ENCODE data around the gene TOX2.
A peak's percentile ranks its signal among the peaks of the same experiment; 100 is the strongest.

Gene TOX2

DNA sequence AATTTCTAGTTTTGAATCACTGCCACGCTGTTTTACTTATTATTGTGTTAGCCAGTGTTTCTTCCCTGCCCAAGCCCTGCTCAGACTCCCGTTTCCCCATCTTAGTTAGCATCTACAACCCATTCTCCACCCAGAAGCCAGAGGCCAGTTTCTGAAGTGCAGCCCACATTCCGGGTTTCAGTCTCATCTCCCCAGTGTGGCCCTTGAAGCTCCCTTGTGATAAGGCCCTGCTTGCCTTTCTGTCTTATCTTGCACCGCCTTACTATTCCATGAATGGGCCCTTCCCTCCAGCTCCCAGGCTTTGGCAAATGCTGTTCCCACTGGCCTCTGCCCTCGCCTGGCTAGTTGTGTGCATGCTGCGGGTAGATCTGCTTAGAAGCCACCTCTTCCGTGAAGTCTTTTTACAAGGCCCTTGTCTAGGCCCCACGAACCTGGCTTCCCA lies 41.1 kb downstream of the TOX2 start:
- DNase-seq (ENCODE audit: low read depth in 1 of 2, low spot score in 1 of 2), result no peak

DNA sequence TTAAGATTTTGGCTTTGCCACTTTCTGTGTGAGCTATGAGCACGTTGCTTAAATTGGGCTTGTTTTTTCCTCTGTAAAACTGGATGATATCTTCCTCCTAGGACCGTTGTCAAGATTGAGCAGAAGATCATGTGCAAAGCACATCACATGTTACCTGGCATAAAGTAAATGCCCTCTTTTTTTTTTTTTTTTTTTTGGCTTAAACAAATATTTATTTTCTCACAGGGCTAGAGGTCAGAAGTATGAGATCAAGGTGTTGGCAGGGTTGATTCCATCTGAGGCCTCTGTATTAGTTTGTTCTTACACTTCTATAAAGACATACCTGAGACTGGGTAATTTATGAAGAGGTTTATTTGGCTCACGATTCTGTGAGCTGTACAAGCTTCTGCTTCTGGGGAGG lies 42.7 kb downstream of the TOX2 start:
- DNase-seq (ENCODE audit: low read depth in 1 of 2, low spot score in 1 of 2), result no peak

DNA sequence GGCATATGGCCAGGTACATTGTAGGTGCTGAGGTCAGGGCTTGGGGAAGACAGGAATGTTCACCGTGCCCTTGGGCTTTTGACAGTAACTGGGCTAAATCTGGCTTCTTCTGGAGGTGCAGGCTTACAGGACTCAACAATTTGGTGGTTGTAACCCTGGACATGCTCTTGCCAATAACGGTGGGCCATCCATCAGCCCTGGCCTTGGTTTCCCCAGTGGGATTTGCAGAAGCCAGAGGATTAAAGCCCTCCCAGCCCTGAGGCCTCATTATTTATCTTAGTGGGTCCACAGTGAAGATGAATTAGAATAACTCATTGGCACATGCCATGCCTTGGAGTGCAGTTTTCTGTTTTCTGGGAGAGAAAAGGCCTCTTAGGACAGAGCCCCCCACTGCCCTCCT lies 44.0 kb downstream of the TOX2 start:
- no peak for DNase-seq (ENCODE audit: low read depth in 1 of 2, low spot score in 1 of 2)

DNA sequence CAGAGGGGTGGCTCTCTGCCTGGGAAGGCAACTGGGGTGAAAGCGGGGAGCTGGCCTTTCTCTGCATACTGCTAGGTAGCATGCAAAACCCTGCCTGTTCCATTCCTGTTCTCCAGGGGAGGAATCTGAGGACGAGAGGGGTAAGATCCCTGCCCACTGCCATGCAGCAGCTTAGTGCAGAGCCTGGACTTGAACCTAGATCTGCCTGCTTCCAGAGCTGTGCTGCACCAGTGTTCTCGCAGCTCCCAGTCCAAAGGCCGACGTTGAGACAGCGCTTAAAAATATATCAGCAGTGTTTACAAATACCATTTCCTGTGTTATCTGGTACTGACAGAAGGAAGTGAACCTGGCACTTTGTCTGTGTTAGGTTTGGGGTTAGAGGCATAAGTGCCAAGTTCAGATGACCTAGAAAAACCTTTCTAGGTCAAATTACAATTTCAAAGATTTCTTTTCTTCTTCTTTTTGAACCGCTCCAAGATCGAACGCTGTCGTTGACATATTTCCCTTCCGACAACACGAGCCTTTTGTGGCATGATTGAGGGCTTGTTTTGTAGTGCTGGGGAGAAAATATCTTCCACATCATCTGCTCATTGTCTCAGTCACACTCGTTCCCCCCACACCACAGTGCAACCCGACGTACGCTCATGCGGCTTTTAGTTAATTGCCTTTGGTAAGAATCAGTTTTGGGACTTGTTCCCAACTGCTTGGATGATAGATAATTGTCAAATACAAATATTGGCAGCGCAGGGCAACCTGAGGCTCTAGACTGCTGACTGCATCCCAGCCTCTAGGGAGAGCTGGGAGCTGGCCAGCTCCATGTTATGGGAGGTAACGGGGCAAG lies 44.6 kb downstream of the TOX2 start:
- DNase-seq (ENCODE audit: low read depth in 1 of 2, low spot score in 1 of 2), result no peak

DNA sequence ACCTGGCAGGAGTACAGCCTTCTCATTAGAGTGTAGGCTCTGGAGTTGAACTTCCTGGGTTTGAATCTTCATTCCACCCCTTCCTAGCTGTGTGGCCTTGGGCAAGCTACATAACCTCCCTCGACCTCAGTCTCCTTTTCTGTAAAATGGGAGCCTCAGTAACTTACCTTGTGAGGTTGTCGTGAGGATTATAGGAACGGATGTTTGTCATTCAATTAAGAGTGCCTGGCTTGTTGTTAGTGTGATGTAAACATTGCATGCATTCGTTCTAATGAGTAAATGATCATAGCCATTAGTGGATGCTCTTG lies 45.2 kb downstream of the TOX2 start:
- no peak for DNase-seq (ENCODE audit: low read depth in 1 of 2, low spot score in 1 of 2)

DNA sequence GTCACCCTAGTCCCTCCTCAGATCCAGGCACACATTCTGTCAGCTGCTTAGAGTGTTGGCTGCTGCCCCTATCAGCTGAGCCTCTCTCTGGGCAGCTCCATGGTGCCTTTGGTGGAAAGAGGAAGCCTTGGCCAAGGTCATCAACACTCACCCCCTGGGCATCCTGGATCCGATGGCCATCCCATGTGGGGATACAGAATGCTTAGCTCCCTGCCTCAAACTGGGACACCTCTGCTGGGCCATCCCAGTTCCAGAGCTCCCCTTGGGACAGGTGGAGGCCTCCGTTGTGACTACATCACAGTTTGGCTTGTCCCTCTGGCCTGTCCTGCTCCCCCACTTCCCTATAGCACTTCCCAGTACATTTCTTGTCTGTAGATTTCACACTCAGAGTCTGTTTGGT lies 45.6 kb downstream of the TOX2 start:
- no peak for DNase-seq (ENCODE audit: low read depth in 1 of 2, low spot score in 1 of 2)

DNA sequence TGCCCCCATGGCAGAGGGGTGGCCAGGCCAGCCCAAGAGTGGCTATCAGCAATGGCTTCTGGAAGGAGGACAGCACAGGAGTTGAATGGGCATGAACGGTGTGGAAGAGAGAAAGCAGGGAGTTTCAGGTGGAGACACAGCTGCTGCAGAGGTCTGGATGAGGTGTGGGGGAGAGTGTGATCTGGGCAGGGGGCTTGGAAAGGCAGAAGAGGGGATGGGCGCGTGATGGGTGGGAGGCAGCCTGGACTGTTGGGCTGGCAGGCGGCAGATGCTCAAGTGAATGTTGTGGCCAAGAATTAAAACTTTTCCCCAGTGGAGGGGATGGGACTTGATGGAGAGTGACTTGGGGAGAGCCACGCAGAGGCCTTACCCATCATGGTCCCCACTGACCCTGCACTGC lies 46.5 kb downstream of the TOX2 start:
- no peak for DNase-seq (ENCODE audit: low read depth in 1 of 2, low spot score in 1 of 2)

DNA sequence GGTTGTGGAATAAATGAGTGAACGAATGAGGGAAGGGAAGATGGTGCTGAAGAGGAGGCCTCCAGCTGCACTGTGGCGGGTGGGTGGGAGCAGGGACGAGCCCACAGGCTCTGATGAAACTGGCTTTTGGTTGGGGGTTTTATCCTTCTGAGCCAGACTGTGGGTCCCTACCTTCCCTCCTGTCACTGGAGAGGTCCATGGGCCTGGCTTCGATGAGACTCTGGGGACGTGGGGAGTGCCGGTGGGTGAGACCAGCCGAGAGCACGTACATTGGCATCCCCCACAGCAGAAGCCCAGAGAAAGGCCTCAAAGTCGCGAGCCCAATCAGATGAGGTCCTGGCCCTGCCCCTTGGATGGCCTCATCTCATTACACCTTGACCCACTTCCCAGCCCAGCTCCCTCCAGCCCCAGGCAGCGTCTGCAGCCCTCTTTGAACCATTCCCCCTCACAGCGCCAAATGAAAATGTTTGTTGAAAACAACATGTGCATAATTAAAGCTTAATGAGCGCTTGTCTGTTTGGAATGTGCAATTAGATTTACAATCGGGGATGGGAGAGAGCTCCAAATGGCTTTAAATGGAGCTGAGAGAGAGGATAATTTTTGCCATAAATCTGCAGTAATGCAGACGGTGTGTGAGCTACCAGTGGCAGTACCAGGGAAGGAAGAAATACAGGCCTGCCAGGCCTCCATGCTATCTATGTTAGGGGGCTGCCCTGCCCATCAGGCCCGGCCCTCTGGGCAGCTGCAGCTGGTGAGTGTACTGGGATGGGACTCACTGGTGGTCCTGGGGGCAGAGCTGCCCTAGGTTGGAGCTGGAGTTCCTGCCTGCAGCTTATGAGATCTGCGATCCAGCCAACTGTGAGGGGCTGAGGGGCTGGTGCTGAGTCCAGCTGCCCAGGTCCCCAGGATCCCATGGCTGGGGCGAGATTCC lies 47.2 kb downstream of the TOX2 start:
- DNase-seq (ENCODE audit: low read depth in 1 of 2, low spot score in 1 of 2), result no peak

DNA sequence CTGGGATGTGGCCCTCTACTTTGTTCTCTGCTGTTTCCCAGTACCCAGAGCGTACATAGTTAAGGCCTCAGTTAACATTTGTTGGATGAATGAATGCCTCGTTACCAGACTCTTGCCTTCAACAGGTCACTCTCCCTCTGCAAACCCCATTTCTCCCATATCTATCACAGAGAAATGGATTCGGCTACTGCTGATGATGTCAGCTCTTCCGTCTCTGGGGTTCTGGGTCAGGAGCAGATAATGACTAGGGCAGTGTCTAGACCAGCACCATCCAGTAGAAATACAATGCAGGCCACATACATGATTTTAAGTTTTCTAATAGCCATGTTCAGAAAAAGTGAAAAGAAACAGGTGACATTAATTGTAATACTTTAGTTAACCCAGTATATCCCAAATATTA lies 47.9 kb downstream of the TOX2 start:
- DNase-seq (ENCODE audit: low read depth in 1 of 2, low spot score in 1 of 2), result no peak

DNA sequence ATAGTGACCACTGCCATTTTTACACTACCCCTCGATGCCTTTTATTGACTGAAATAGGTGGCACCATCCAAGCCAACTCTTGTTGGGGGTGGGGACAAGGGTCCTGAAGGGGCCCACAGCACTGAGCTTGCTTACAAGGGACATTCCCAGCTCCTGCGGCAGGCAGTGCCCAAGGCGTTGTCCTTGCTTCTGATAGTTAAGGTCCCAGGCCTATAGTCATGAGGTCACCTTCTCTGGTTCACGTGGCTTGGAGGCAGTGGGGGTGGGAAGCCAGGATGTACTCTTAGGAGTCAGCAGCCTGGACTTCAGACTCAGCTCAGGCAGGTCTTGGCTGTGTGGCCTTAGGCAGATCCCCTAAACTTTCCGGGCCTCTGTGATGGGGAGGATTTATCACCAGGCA lies 48.6 kb downstream of the TOX2 start:
- no peak for DNase-seq (ENCODE audit: low read depth in 1 of 2, low spot score in 1 of 2)

DNA sequence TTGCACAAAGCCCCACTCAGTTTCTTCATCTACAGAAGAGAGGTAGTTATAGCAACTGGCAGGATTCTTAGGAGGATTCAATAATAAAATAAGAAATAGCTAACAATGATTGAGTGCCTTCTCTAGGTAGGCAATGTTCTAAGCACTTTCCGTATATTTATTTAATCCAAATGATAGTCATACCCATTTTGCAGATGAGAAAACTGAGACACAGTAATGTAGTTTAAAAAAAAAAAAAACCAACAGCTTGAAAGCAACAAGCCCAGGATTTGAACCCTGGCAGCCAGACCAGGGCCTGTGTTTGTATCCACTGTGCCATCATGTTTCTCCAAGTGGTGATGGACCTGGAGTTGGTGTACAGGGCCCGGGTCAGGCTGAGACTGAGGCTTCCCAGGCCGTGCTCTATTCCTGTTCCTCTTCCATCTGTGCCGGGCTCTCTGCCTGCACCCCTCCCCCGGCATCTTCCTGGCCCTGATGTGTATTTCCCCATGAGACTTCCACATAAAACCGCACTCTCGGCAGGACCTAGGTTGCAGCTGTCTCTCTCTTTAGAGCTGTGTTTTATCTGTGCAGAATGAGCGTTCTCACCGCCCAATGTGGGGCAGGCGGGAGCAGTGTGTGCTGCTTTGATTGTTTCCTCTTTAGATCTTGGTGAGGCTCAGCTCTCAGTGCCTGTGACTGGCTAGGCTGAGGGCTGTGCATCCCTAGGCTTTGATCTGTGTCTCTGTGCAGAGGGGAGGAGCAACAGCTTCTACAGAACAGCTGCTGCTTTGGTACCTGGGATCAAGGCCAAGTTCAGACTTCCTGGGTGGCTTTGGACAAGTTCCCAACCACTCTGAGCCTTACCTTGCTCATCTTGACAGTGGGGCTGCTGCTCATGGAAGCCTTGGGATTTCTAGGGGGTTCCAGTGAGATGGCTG lies 49.5 kb downstream of the TOX2 start:
- peak in 1 of 2 donors; percentile 20 for DNase-seq (ENCODE audit: low read depth in 1 of 2, low spot score in 1 of 2)

DNA sequence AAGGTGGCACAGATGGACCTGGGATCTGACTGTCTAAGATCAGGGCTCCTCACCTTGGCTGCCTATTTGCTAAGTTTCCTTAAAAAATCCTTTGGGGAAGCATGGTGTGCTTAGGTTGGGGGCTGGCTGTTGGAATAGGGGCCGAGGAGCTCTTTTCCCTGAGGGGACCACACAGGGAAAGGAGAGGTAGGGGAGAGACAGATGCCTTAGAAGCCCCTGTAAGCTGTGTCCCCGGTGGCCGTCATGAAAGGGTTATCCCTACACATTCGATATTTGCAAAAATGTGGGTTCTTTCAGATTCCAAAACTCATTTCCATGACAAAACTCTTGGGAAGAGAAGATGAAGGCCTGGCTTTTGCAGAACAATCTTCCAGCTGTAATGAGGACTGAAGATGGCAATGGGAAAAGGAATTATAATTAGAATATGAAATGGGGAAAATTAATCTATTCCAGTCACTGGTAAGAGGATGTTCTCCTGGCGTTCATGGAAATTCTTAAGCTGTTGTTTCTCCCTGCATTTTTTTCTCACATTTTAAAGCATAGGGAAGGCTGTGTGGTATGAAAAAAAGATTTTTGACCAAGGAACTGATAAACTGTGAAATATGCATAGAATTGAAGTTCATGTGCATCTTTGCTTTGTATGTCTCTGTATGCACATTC lies 53.8 kb downstream of the TOX2 start:
- no peak for DNase-seq (ENCODE audit: low read depth in 1 of 2, low spot score in 1 of 2)

DNA sequence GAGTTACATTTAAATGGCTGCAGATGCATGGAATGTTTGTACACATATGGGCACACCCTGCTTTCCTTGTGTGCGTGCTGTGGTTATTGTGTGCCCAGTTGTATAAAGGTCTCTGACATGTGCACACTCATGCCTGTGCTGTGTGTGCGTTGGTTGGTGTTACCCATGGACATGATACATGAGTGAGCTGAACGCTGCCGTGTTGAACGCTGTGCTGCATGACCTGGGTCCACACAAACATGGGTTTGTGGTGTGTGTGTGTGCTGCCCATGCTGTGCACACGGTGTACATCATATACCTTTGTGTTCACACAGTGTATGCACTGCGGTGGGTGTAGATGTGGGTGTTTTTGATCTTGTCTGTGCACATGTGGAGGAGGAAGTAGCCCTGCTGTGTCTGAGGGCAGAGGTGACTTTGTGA lies 54.4 kb downstream of the TOX2 start:
- DNase-seq (ENCODE audit: low read depth in 1 of 2, low spot score in 1 of 2), result no peak

DNA sequence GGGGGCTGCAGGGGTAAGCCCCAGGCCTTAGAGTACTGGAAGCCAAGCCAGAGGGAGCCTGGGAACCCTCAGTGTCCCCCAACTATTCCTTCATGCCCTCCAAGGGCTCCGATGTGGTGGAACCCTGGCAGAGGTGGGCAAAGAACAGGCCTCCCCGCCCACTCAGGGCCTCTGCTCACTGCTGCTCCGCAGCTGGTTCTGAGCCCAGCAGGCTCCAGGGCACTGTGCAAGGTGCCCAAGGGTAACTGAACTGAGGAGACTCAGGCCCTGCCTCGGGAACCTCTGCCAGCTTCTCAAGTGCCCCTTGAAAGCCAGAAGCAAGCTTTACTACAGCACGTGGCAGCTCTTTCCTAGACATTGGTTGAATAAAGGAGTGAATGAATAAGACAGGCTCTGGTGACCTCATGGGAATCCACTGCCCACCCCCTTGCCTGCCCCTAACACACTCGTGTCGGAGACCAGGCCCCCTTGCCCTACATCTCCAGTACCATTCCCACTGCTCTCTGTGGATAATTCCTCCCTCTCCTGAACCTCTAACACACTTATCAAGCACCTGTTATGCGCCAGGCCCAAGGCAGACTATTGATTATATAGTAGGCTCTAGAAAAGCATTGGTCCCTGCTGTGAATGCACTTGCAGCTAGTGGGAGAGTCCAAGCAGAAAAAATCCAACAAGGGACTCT lies 55.0 kb downstream of the TOX2 start:
- no peak for DNase-seq (ENCODE audit: low read depth in 1 of 2, low spot score in 1 of 2)

DNA sequence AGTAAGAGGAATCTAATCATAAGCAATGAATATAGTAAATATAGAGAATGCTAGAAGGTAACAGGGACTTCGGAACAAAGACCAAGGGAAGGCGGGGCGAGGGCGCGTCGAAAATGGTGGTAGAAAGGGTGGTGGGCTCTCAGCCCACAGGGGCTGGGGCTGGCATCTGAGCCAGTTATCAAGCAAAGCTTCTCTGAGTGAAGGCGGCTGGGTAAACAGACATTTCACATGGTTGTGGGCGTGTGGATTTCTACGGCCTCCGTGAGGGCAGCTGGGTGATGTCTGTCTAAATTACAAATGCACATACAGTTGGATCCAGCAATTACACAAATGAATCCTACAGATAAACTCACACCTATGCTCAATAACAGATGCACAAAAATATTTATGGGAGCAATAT lies 56.6 kb downstream of the TOX2 start:
- no peak for DNase-seq (ENCODE audit: low read depth in 1 of 2, low spot score in 1 of 2)

DNA sequence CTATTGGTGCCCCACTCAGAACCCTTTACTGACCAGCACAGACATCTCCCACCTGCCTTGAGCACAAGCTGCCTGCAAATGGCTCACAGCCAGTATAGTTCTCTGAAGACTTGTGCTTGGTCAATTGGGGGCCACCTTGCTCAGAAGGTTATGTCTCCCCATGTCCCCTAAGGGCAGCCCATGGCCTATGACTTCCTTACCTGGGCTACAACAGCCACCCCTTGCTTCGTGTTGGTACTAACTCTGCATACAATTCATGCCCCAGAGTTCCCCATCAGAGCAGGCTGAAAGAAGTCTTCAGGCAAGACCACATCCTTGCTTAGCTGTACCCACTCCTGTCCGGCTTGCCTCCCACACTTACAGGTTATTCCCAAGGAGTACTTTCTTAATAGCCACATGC lies 57.4 kb downstream of the TOX2 start:
- no peak for DNase-seq (ENCODE audit: low read depth in 1 of 2, low spot score in 1 of 2)

DNA sequence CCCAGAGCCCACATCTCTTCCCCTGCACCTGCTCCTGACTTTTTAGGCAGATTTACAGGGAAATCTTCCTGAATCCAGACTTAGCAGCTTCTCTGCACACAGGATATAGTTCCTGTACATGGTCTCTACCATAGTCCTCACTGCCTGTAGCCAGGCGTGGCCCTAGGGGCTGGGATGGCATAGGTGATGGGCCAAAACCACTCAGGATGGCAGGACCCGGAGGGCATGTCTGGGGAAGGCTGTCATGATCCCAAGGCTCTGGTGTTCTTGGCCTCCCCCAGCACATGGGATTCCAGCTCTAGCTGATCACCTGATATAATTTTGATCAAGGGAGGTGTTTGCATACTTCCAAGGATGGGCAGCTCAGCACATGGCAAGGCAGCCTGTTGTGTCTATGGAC lies 58.0 kb downstream of the TOX2 start:
- DNase-seq (ENCODE audit: low read depth in 1 of 2, low spot score in 1 of 2), result no peak

DNA sequence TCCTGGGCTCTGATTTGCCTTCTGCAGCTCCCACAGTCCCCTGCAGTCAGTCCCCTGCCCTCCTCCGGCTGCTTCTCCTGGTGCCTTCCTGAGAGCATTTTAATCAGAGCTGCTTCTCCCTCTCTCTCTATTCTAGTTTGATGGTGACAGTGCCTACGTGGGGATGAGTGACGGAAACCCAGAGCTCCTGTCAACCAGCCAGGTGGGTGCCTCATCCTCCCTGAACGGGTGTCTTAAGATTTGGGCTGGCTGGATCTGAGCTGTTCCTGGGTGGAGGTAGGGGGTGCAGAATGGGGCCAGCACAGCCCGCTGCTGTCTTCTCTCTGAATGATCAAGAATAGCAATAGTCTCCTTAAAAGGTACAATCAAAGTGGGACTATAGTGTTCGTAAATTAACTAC lies 58.6 kb downstream of the TOX2 start:
- DNase-seq (ENCODE audit: low read depth in 1 of 2, low spot score in 1 of 2), result no peak

DNA sequence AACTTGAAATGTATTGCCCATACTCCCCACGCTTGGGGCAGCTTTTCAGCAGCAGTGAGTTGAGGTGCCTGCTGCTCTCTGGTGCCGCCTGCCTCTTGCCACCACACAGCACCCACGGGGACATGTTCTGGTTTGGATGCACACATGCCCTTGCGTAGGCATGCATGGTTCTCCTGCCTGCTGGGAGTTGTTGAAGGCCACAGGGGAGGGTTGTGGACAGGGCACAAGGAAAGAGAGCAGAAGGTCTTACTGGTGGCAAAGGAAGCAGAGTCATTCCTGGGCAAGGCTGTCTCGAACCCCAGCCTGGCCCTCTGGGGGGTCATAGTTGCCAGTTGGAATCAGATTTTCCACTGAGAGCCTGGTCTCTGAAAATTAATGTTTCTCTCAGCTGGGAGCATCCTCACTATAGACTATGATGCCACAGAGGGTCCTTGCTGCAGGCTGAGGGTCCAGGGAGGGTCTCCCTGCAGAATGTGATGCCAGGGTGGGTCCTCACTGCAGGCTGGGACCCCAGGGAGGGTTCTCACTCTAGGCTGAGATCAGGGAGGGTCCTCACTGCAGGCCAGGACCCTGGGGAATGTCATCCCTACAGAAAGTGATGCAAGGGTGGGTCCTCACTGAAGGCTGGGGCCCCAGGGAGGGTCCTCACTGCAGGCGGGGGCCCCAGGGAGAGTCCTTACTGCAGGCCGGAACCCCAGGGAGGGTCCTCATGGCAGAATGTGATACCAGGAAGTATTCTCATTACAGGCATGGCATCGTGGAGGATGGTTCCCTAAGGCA lies 59.2 kb downstream of the TOX2 start:
- DNase-seq (ENCODE audit: low read depth in 1 of 2, low spot score in 1 of 2), result no peak
